Panc1 (cell line): ENCODE data around the gene FAM221B. TPM values are rescaled to one million over a fixed set of nuclear protein-coding genes. Genes with fewer than 3 reads are reported as not detected.

Experiments used
- ATAC-seq: fragments of 200-7000 bp; cut with Tn5 transposase; 2 replicates; pipeline ENCODE4 v1.9.1; 2020; ENCODE audit warnings: mild to moderate bottlenecking, moderate library complexity
- BruUV-seq: library from RNA; stranded (reverse); fragments of 400-500 nt; replicated peaks from 2 replicates; lab custom pipeline; 2021; lab: Mats Ljungman, UMichigan
- CTCF ChIA-PET: fragments of 300-600 bp; sonication (Branson Sonifier 250); formaldehyde crosslinking; loops from one replicate; lab custom pipeline; 2022; ENCODE audit warnings: antibody characterized with exemption; lab: Charles Lee
- POLR2A ChIA-PET: fragments of 300-600 bp; sonication (Branson Sonifier 250); formaldehyde crosslinking; loops from one replicate; lab custom pipeline; 2022; ENCODE audit warnings: antibody characterized with exemption; lab: Charles Lee
- DNase-seq: peaks from one replicate; pipeline ENCODE4 v3.0.0-alpha.2; 2010; ENCODE audit warnings: low read depth, low spot score
- H3K27ac ChIP-seq: 2 replicates; pipeline ENCODE4 v1.5.1; 2011; ENCODE audit warnings: mild to moderate bottlenecking, low read length, inconsistent platforms
- H3K27me3 ChIP-seq: fragments of 200-500 bp; sonication (Bioruptor generic); 2 replicates; pipeline ENCODE4 v1.6.0; 2014; ENCODE audit warnings: low read length, inconsistent platforms; ENCODE audit not compliant: control insufficient read depth, insufficient read depth
- H3K36me3 ChIP-seq: fragments of 200-500 bp; sonication (Bioruptor generic); 2 replicates; pipeline ENCODE4 v1.5.1; 2014; ENCODE audit warnings: inconsistent platforms, mild to moderate bottlenecking, low read length, moderate library complexity; ENCODE audit not compliant: control insufficient read depth, insufficient read depth
- H3K4me1 ChIP-seq: 2 replicates; pipeline ENCODE4 v1.5.1; 2011; ENCODE audit warnings: inconsistent platforms, mild to moderate bottlenecking, low read length, moderate library complexity; ENCODE audit not compliant: control insufficient read depth, insufficient read depth
- H3K4me3 ChIP-seq, 2 experiments: 2 replicates each; pipeline ENCODE4 v1.5.1; 2011 to 2012; ENCODE audit warnings: low read depth in 2 of 2, low read length in 2 of 2, mild to moderate bottlenecking in 2 of 2, inconsistent platforms in 1 of 2, moderate library complexity in 1 of 2
- H3K9me3 ChIP-seq: fragments of 200-500 bp; sonication (Bioruptor generic); 2 replicates; pipeline ENCODE4 v1.5.1; 2014; ENCODE audit warnings: low read depth, mild to moderate bottlenecking, inconsistent platforms, low read length, moderate library complexity; ENCODE audit not compliant: control insufficient read depth, insufficient read depth
- POLR2AphosphoS5 ChIP-seq: IDR thresholded peaks from 2 replicates; pipeline ENCODE4 v1.6.1; 2012; ENCODE audit warnings: mild to moderate bottlenecking, low read depth, low read length, moderate library complexity
- SIN3A ChIP-seq: IDR thresholded peaks from 2 replicates; pipeline ENCODE4 v1.6.1; 2012; ENCODE audit warnings: low read depth, mild to moderate bottlenecking, low read length, moderate library complexity, borderline replicate concordance; ENCODE audit not compliant: insufficient read depth
- TCF7L2 ChIP-seq: IDR thresholded peaks from 2 replicates; pipeline ENCODE4 v1.6.1; 2011; ENCODE audit warnings: mild to moderate bottlenecking, low read depth, low read length, inconsistent platforms
- in situ Hi-C: cut with HindIII; loops from 2 replicates; pipeline ENCODE4 v1.10.0; 2016; ENCODE audit warnings: low sequenced_read_pairs, low pct_unique_long_range_greater_than_20kb
- intact Hi-C: fragments of 100-400 bp; cut with micrococcal nuclease; formaldehyde crosslinking; loops from one replicate; pipeline ENCODE4 v1.10.0; 2022; ENCODE audit not compliant: unreplicated experiment
- total RNA-seq: library from RNA; stranded (reverse); gene quantifications from one replicate; pipeline ENCODE4 v1.2.1, GENCODE V29; 2021; ENCODE audit not compliant: unreplicated experiment
- TF ChIP-seq, protein P1 (sequence below): fragments of 450-650 bp; IDR thresholded peaks from 2 replicates; pipeline ENCODE4 v1.5.1; 2017; ENCODE audit warnings: mild to moderate bottlenecking
- TF ChIP-seq, protein P2 (sequence below), 2 experiments: IDR thresholded peaks; 2 replicates each; pipeline ENCODE4 v1.6.1; 2011 to 2012; ENCODE audit warnings: low read depth in 2 of 2, control low read depth in 1 of 2, low read length in 1 of 2, mild to moderate bottlenecking in 1 of 2, moderate library complexity in 1 of 2; ENCODE audit not compliant: insufficient read depth in 1 of 2

The FAM221B gene
- total RNA-seq, 1 experiment from 2014 or later = not detected

DNA sequence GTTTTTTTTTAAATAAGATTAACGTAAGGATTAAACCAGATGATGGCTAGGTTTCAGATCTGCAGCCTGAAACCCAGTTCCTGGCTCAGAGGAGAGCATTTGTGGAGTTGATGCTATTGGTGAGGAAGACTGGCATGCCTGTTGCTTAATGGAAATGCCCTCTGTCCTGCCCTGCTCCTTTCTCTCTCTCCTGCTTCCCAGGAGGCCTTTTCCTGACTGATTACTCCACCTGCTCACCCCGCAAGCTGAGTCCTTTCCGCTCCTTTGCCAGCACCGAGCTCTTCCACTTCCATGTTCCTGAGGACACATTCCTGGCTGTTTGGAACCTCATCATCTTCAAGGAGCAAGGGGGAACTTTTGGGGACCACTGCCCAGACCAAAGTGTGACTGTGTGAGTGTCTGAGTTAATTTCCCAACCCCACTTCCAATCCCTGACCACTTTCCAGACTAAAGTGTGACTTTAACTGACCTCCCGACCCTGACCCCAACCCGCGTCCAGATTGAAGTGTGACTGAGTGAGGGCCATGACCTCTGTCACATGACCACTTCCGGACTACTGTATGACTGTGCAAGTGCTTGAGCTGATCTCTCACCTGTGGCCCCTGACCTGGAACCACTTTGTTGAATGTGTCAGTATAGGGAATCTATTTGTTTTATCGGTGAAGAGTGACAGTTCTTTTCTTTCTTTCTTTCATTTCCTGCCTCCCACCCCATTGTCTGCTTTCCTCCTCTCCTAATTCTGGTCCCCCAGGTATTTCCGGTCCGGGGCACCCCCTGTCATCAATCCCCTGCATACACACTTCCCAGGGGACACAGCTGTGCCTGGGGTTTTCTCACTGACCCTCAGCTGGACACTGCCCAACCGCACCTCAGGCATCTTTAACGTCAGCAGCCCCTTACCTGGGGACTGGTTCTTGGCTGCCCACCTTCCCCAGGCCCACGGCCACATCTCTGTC, 6.0 kb upstream of the FAM221B start:
- CTCF ChIA-PET = interaction anchor here (0.7 kb wide), 1 partner anchor 46 kb away, joined by 6 read pairs; no protein-coding TSS in a partner anchor
- Histone ChIP-seq H3K9me3 (no peaks in the 10 kb centered on the region), H3K27ac (no peak overlapping the region), H3K27me3 (no peaks in the 10 kb centered on the region), H3K4me1 (peaks cover 3% of the 10 kb centered on the region; the same call in 1 of the 2 replicates), H3K36me3 (no peaks in the 10 kb centered on the region), H3K4me3 (no peak overlapping the region)
- TF ChIP-seq, protein P1, sequence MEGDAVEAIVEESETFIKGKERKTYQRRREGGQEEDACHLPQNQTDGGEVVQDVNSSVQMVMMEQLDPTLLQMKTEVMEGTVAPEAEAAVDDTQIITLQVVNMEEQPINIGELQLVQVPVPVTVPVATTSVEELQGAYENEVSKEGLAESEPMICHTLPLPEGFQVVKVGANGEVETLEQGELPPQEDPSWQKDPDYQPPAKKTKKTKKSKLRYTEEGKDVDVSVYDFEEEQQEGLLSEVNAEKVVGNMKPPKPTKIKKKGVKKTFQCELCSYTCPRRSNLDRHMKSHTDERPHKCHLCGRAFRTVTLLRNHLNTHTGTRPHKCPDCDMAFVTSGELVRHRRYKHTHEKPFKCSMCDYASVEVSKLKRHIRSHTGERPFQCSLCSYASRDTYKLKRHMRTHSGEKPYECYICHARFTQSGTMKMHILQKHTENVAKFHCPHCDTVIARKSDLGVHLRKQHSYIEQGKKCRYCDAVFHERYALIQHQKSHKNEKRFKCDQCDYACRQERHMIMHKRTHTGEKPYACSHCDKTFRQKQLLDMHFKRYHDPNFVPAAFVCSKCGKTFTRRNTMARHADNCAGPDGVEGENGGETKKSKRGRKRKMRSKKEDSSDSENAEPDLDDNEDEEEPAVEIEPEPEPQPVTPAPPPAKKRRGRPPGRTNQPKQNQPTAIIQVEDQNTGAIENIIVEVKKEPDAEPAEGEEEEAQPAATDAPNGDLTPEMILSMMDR = no peak
- TF ChIP-seq, protein P2, sequence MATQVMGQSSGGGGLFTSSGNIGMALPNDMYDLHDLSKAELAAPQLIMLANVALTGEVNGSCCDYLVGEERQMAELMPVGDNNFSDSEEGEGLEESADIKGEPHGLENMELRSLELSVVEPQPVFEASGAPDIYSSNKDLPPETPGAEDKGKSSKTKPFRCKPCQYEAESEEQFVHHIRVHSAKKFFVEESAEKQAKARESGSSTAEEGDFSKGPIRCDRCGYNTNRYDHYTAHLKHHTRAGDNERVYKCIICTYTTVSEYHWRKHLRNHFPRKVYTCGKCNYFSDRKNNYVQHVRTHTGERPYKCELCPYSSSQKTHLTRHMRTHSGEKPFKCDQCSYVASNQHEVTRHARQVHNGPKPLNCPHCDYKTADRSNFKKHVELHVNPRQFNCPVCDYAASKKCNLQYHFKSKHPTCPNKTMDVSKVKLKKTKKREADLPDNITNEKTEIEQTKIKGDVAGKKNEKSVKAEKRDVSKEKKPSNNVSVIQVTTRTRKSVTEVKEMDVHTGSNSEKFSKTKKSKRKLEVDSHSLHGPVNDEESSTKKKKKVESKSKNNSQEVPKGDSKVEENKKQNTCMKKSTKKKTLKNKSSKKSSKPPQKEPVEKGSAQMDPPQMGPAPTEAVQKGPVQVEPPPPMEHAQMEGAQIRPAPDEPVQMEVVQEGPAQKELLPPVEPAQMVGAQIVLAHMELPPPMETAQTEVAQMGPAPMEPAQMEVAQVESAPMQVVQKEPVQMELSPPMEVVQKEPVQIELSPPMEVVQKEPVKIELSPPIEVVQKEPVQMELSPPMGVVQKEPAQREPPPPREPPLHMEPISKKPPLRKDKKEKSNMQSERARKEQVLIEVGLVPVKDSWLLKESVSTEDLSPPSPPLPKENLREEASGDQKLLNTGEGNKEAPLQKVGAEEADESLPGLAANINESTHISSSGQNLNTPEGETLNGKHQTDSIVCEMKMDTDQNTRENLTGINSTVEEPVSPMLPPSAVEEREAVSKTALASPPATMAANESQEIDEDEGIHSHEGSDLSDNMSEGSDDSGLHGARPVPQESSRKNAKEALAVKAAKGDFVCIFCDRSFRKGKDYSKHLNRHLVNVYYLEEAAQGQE (IDR thresholded peaks at IDR 0.05; ENCODE audit: insufficient read depth in 1 of 2, low read depth in 2 of 2, low read length in 1 of 2) = no peak
- TF ChIP-seq POLR2AphosphoS5 = no peak
- TF ChIP-seq TCF7L2 = no peak
- TF ChIP-seq SIN3A = no peak
- no peak for DNase-seq
- POLR2A ChIA-PET = interaction anchor here (0.6 kb wide), 1 partner anchor 76 kb away, joined by 4 read pairs; no protein-coding TSS in a partner anchor
- intact Hi-C loops (no loop called here), in situ Hi-C loops (no loop called here)
- BruUV-seq = no TSS peak
- ATAC-seq = no peak

DNA sequence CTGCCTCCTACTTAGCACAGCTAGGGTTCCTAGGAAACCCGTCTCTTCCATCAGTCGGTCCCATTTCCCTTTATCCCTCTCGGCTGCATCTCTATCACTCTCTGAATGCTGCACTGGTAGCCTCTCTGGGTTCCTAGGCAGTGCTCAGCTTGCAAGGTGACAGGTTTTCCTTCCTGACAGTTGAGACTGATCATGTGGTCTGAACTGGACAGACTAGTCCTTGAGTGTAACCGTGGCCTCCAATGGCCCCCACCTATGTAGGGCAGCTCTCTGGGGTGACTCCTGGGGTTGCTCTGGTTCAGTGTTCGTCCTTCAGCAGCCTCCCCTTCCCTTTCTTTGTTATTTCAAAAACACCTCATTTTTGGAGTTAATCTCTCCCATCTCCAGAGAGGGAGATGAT, 4.3 kb upstream of the FAM221B start:
- CTCF ChIA-PET = interaction anchor here (0.7 to 1.1 kb wide), 2 partner anchors 9 to 49 kb away, joined by 3 read pairs; no protein-coding TSS in a partner anchor
- ATAC-seq (no peak), DNase-seq (no peak)
- Histone ChIP-seq H3K4me3 (no peak overlapping the region), H3K9me3 (no peaks in the 10 kb centered on the region), H3K27ac (no peak overlapping the region), H3K36me3 (no peaks in the 10 kb centered on the region), H3K4me1 (peaks cover 4% of the 10 kb centered on the region; the same call in 1 of the 2 replicates), H3K27me3 (no peaks in the 10 kb centered on the region)
- in situ Hi-C loops = no loop called here
- TF ChIP-seq, protein P2 (IDR thresholded peaks at IDR 0.05; ENCODE audit: insufficient read depth in 1 of 2, low read depth in 2 of 2, low read length in 1 of 2) = no peak
- TF ChIP-seq TCF7L2 = no peak
- TF ChIP-seq SIN3A = no peak
- TF ChIP-seq, protein P1 = no peak
- no peak for TF ChIP-seq POLR2AphosphoS5
- POLR2A ChIA-PET = no interaction called here
- BruUV-seq = no TSS peak
- intact Hi-C loops = no loop called here
